Tongue (tissue), 2 donors: Measurements from ENCODE around the gene MAL. TPM values are rescaled to one million over a fixed set of nuclear protein-coding genes. Genes with fewer than 3 reads are reported as not detected.
"Not testable (repeated sequence)": the region's sequence is repeated elsewhere in the genome, so short reads cannot be mapped to it uniquely, and the experiment has no call there.

Source experiments
- DNase-seq: peaks from one replicate; pipeline ENCODE4 v3.0.0-alpha.2; 2015
- total RNA-seq: library from RNA; depleted of rRNA; stranded (reverse); fragments of >200 nt; gene quantifications from one replicate; pipeline ENCODE4 v1.2.3, GENCODE V29; 2014

Gene MAL
- total RNA-seq, 1 donor from 2014 or later = 16.9 TPM

GRCh38 chr2:95034221-95034620 is 8.7 kb downstream of the MAL start:
- DNase-seq = no peak

DNA sequence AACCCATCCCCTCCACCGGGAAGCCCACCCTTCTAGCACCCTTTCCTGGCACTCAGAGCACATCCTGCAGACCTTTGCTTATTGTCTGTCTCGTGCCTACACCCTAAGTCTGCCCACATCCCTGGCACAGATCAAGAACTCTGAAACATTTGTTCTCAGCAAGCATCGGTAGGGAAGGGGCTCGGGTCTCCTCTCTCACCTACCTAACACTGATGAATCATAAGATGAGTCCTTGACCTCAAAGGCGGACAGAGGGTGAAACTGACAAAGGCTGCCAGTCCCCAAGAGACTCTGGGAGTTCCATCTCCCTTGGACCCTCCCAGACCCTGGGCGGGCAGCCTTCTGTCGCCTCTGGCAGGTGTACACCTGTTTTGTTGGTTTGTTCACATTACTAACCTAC is 9.3 kb downstream of the MAL start:
- DNase-seq = no peak

- DNase-seq = no peak
Observed at GRCh38 chr2:95036596-95037383, 11.3 kb downstream of the MAL start.

- DNase-seq = no peak
Observed at GRCh38 chr2:95037384-95037839, 11.9 kb downstream of the MAL start.

GRCh38 chr2:95037841-95038585 is 12.5 kb downstream of the MAL start:
- not testable (repeated sequence) for DNase-seq

GRCh38 chr2:95038635-95039298 is 13.3 kb downstream of the MAL start:
- no peak for DNase-seq

GRCh38 chr2:95039363-95039762 is 13.9 kb downstream of the MAL start:
- no peak for DNase-seq

DNA sequence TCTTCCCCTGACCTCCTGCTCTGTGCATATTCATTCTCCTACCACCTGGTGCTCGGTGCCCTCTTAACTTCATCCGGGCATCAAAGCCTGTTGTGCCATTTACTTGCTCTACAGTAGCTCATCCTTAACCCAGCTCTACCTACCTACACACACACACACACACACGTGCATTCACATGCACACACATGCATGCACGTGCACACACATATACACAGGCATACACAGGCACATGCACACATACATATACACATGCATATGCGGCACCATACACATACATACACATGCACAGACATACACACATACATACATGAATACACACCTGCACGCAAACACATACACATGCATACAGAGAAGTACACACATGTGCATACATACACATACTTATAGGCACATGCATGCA is 14.5 kb downstream of the MAL start:
- no peak for DNase-seq

DNA sequence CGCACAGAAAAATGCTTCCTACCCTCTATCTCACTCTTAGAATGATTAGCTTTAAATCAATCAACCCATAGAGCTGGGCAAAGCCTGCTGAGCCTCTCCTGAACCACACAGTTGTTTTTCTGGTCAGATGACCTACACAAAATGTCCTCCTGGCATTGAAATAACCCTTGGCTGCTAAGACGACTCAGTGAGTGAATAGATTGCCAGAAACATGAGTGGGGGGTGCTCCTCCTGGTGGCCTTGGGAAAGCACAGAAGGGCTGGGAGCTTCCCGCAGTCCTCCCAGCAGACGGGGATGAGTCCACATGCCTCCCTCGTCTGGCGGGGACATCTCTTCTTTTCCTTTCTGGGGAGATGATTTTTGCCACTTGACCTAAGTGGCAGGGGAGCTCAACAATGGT is 14.9 kb downstream of the MAL start:
- no peak for DNase-seq

- DNase-seq = no peak
Observed at GRCh38 chr2:95041060-95041823, 15.7 kb downstream of the MAL start.

DNA sequence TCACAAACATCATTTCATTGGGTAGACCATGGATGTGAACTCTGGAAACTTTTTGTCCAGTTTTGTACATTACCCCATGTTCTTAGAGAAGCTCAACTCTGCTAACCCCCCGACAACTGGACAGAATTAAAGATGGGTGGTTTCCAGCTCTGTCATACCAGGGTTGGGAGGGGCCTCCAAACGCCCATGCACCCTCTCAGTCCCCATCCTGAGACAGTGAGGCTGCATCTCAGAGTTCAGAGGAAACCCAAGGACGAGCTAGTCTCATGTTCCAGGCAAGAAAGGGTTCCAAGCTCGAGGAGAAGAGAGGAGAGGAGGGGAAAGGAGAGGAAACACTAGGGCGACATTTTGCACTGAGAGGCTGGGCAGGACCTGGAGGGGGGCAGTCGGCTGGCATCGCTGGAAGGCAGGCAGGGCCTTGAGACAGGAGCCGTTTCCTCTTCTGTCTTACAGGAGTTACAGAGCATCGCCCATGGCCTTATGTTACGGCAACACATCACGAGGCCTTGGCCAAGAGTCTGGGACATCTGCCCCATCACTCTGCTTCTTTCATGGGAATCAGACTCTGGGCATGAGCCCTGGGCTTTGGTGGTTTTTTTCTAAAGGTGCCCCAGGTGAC is 16.4 kb downstream of the MAL start:
- DNase-seq = no peak

GRCh38 chr2:95042472-95043271 is 17.2 kb downstream of the MAL start:
- DNase-seq = no peak

GRCh38 chr2:95043300-95044093 is 18.0 kb downstream of the MAL start:
- DNase-seq = peak; percentile 90

GRCh38 chr2:95044601-95045000 is 19.1 kb downstream of the MAL start:
- no peak for DNase-seq

GRCh38 chr2:95046371-95047112 is 21.0 kb downstream of the MAL start:
- no peak for DNase-seq

- no peak for DNase-seq
Observed at GRCh38 chr2:95047629-95048510, 22.4 kb downstream of the MAL start.

DNA sequence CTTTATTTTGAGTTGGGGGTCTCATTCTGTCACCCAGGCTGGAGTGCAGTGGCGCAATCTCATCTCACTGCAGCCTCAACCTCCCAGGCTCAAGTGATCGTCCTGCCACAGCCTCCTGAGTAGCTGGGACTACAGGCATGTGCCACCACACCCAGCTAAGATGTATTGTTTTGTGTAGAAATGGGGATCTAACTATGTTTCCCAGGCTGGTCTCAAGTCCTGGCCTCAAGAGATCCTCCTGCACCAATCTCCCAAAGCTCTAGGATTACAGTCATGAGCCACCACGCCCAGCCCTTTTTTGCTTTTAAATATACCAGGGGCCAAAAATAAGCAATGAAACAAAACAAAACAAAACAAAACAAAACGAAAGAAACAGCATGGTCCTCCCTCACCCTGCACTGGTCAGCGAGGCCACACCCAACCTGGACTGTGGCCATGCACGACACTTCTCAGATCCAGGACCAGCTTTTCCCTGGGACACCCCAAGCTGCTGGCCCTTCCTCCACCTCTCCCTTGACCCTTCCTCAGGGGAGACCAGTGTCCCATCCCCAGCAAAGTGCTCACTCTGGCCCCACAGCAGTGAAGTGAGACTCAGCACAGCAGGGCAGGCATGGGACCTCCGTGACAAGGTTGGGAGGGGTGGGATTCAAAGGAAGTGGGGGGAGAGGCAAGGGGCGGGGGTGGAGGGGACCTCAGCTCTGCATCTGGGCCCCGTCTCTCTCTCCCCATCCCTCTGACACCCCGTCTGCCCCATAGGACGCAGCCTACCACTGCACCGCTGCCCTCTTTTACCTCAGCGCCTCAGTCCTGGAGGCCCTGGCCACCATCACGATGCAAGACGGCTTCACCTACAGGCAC is 23.5 kb downstream of the MAL start:
- no peak for DNase-seq

DNA sequence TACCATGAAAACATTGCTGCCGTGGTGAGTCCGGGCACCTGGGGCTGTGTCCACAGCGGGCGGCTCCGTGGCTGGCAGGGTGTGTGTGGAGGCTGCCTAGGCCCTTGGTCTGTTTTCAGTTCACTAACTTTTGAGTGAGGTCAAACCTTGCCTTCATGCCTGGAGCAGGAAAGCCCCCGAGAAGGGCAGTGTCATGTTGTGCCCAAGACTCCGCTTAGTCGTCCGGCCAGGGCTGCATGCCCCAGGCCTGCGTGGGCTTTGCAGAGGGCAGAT is 24.1 kb downstream of the MAL start:
- DNase-seq = no peak
